Embryonic facial prominence (tissue), 1 donor: ENCODE results near the gene KIF17.
"Not testable (repeated sequence)": the region's sequence is repeated elsewhere in the genome, so short reads cannot be mapped to it uniquely, and the experiment has no call there.

ENCODE experiments used
- DNase-seq: peaks from one replicate; pipeline ENCODE4 v3.0.0-alpha.2; 2016; ENCODE audit errors: extremely low spot score

KIF17 gene

GRCh38 chr1:20727746-20728316 lies 10.0 kb upstream of the KIF17 start:
- DNase-seq, result no peak

- DNase-seq, result no peak
Measured at GRCh38 chr1:20726932-20727745, 9.3 kb upstream of the KIF17 start.

- DNase-seq, result no peak
Measured at GRCh38 chr1:20726118-20726911, 8.5 kb upstream of the KIF17 start.

- no peak for DNase-seq
Measured at GRCh38 chr1:20725189-20726117, 7.6 kb upstream of the KIF17 start.

- no peak for DNase-seq
Measured at GRCh38 chr1:20724364-20725188, 6.8 kb upstream of the KIF17 start.

- DNase-seq, result no peak
Measured at GRCh38 chr1:20723537-20724363, 5.9 kb upstream of the KIF17 start.

GRCh38 chr1:20723159-20723536 lies 5.3 kb upstream of the KIF17 start:
- DNase-seq, result no peak

GRCh38 chr1:20721117-20722061 lies 3.6 kb upstream of the KIF17 start:
- no peak for DNase-seq

- DNase-seq, result no peak
Measured at GRCh38 chr1:20720631-20721091, 2.9 kb upstream of the KIF17 start.

GRCh38 chr1:20719871-20720620 lies 2.2 kb upstream of the KIF17 start:
- DNase-seq, result no peak

- no peak for DNase-seq
Measured at GRCh38 chr1:20719261-20719660, 1.5 kb upstream of the KIF17 start.

GRCh38 chr1:20718343-20718882 lies 606 bp upstream of the KIF17 start:
- DNase-seq, result not testable (repeated sequence)

- no peak for DNase-seq
Measured at GRCh38 chr1:20716232-20716631, 1.6 kb downstream of the KIF17 start.

GRCh38 chr1:20715406-20715805 lies 2.4 kb downstream of the KIF17 start:
- DNase-seq, result no peak

- DNase-seq, result no peak
Measured at GRCh38 chr1:20713440-20713839, 4.4 kb downstream of the KIF17 start.

GRCh38 chr1:20712215-20712577 lies 5.6 kb downstream of the KIF17 start:
- DNase-seq, result no peak
